ENCODE results near the gene EMP1. TPM values are rescaled to one million over a fixed set of nuclear protein-coding genes. Genes with fewer than 3 reads are reported as not detected.

Gene EMP1
- polyA plus RNA-seq, 1 donor from 2014 or later = 0.33 TPM

GRCh38 chr12:13187399-13187798 lies 9.1 kb upstream of the EMP1 start:
- no peaks in the 10 kb centered on the region for H3K9me3 ChIP-seq (ENCODE audit: low read length)
- H3K36me3 ChIP-seq (ENCODE audit: insufficient read depth, low read length) = no peaks in the 10 kb centered on the region
- TF ChIP-seq MXI1 (conservative IDR thresholded peaks at IDR 0.05; ENCODE audit: poor library complexity, severe bottlenecking) (no peak), POLR2AphosphoS5 (IDR thresholded peaks at IDR 0.05) (no peak), TAF1 (IDR thresholded peaks at IDR 0.05; ENCODE audit: low read depth) (no peak), RAD21 (conservative IDR thresholded peaks at IDR 0.05) (no peak), EZH2 (IDR thresholded peaks at IDR 0.05; ENCODE audit: borderline replicate concordance, insufficient read depth, low read length, poor library complexity, severe bottlenecking) (no peak), EP300 (conservative IDR thresholded peaks at IDR 0.05; ENCODE audit: poor library complexity, severe bottlenecking) (no peak)
- no peak overlapping the region for H3K4me2 ChIP-seq (ENCODE audit: low read length)
- no peak overlapping the region for H3K9ac ChIP-seq (ENCODE audit: low read length)
- no peaks in the 10 kb centered on the region for H3K27me3 ChIP-seq (ENCODE audit: insufficient read depth, low read depth, low read length)
- H3K9me2 ChIP-seq (ENCODE audit: insufficient read depth, low read length) = no peaks in the 10 kb centered on the region
- H3F3A ChIP-seq (ENCODE audit: insufficient read depth, low read length, poor library complexity, severe bottlenecking) = no peaks in the 10 kb centered on the region
- H4K20me1 ChIP-seq (ENCODE audit: insufficient read depth) = no peaks in the 10 kb centered on the region
- no peak overlapping the region for H3K4me3 ChIP-seq (ENCODE audit: low read length)
- no peak overlapping the region for H3K27ac ChIP-seq (ENCODE audit: low read length)
- H2AFZ ChIP-seq (ENCODE audit: low read depth, low read length) = no peak overlapping the region
- no peaks in the 10 kb centered on the region for H3K79me2 ChIP-seq (replicated peaks; ENCODE audit: insufficient read depth, low read length)

GRCh38 chr12:13189264-13189663 lies 7.3 kb upstream of the EMP1 start:
- H3K27me3 ChIP-seq (ENCODE audit: insufficient read depth, low read depth, low read length) = no peaks in the 10 kb centered on the region
- no peaks in the 10 kb centered on the region for H4K20me1 ChIP-seq (ENCODE audit: insufficient read depth)
- no peaks in the 10 kb centered on the region for H3K36me3 ChIP-seq (ENCODE audit: insufficient read depth, low read length)
- no peak overlapping the region for H3K4me3 ChIP-seq (ENCODE audit: low read length)
- no peak overlapping the region for H3K27ac ChIP-seq (ENCODE audit: low read length)
- no peak overlapping the region for H3K4me2 ChIP-seq (ENCODE audit: low read length)
- H3K9ac ChIP-seq (ENCODE audit: low read length) = no peak overlapping the region
- no peak for TF ChIP-seq REST (IDR thresholded peaks at IDR 0.05; ENCODE audit: borderline replicate concordance)
- no peak for TF ChIP-seq MXI1 (conservative IDR thresholded peaks at IDR 0.05; ENCODE audit: poor library complexity, severe bottlenecking)
- no peak for TF ChIP-seq POLR2AphosphoS5 (IDR thresholded peaks at IDR 0.05)
- TF ChIP-seq EP300 (conservative IDR thresholded peaks at IDR 0.05; ENCODE audit: poor library complexity, severe bottlenecking) = no peak
- no peak for TF ChIP-seq CTCF (IDR thresholded peaks at IDR 0.05; ENCODE audit: poor library complexity, severe bottlenecking)
- H3K9me2 ChIP-seq (ENCODE audit: insufficient read depth, low read length) = no peaks in the 10 kb centered on the region
- no peaks in the 10 kb centered on the region for H3K79me2 ChIP-seq (replicated peaks; ENCODE audit: insufficient read depth, low read length)
- no peak overlapping the region for H2AFZ ChIP-seq (ENCODE audit: low read depth, low read length)
- H3F3A ChIP-seq (ENCODE audit: insufficient read depth, low read length, poor library complexity, severe bottlenecking) = no peaks in the 10 kb centered on the region
- no peaks in the 10 kb centered on the region for H3K9me3 ChIP-seq (ENCODE audit: low read length)

- Histone ChIP-seq H3K9ac (ENCODE audit: low read length) (no peak overlapping the region), H3K9me3 (ENCODE audit: low read length) (no peaks in the 10 kb centered on the region), H2AFZ (ENCODE audit: low read depth, low read length) (no peak overlapping the region), H3K36me3 (ENCODE audit: insufficient read depth, low read length) (no peaks in the 10 kb centered on the region), H3F3A (ENCODE audit: insufficient read depth, low read length, poor library complexity, severe bottlenecking) (no peaks in the 10 kb centered on the region), H3K27me3 (ENCODE audit: insufficient read depth, low read depth, low read length) (no peaks in the 10 kb centered on the region), H3K27ac (ENCODE audit: low read length) (no peak overlapping the region), H3K9me2 (ENCODE audit: insufficient read depth, low read length) (no peaks in the 10 kb centered on the region), H3K4me3 (ENCODE audit: low read length) (no peak overlapping the region), H3K79me2 (replicated peaks; ENCODE audit: insufficient read depth, low read length) (no peaks in the 10 kb centered on the region), H3K4me2 (ENCODE audit: low read length) (no peak overlapping the region), H4K20me1 (ENCODE audit: insufficient read depth) (no peaks in the 10 kb centered on the region)
- no peak for TF ChIP-seq SMC3 (conservative IDR thresholded peaks at IDR 0.05; ENCODE audit: poor library complexity)
- TF ChIP-seq RAD21 (conservative IDR thresholded peaks at IDR 0.05) = no peak
- no peak for TF ChIP-seq MXI1 (conservative IDR thresholded peaks at IDR 0.05; ENCODE audit: poor library complexity, severe bottlenecking)
- no peak for TF ChIP-seq POLR2AphosphoS5 (IDR thresholded peaks at IDR 0.05)
Observed at GRCh38 chr12:13190275-13190674, 6.3 kb upstream of the EMP1 start.
